CD1c-positive myeloid dendritic cell (primary cell): ENCODE measurements around the gene GOLGA5.
"Not testable (repeated sequence)": the region's sequence is repeated elsewhere in the genome, so short reads cannot be mapped to it uniquely, and the experiment has no call there.

Source experiments
- DNase-seq: peaks from one replicate; pipeline ENCODE4 v3.0.0-alpha.2; 2016; ENCODE audit errors: extremely low spot score

The GOLGA5 gene

GRCh38 chr14:92793709-92794546 lies at the start of gene GOLGA5:
GOLGA5 (plus strand) TSS chr14:92794305; CDS start chr14:92797438, 3,133 bp downstream.
- peak; percentile 99 for DNase-seq

GRCh38 chr14:92747701-92748258 lies 46.3 kb upstream of the GOLGA5 start:
- DNase-seq: peak; percentile 19

GRCh38 chr14:92748259-92749016 lies 45.7 kb upstream of the GOLGA5 start, which contains the start of gene LGMN:
LGMN (minus strand) TSS chr14:92748627; CDS start chr14:92732786, 15,841 bp downstream.
- peak; percentile 87 for DNase-seq

GRCh38 chr14:92750222-92750728 lies 43.8 kb upstream of the GOLGA5 start:
- DNase-seq: not testable (repeated sequence)

- DNase-seq: no peak
Measured at GRCh38 chr14:92750994-92751400, 43.1 kb upstream of the GOLGA5 start.

- no peak for DNase-seq
Measured at GRCh38 chr14:92751819-92752218, 42.3 kb upstream of the GOLGA5 start.

- peak; percentile 84 for DNase-seq
Measured at GRCh38 chr14:92753250-92753649, 40.9 kb upstream of the GOLGA5 start.

- no peak for DNase-seq
Measured at GRCh38 chr14:92754966-92755365, 39.1 kb upstream of the GOLGA5 start.

GRCh38 chr14:92755495-92755894 lies 38.6 kb upstream of the GOLGA5 start:
- no peak for DNase-seq

GRCh38 chr14:92756446-92756845 lies 37.7 kb upstream of the GOLGA5 start:
- DNase-seq: peak; percentile 44

- DNase-seq: peak; percentile 45
Measured at GRCh38 chr14:92759300-92759678, 34.8 kb upstream of the GOLGA5 start.

GRCh38 chr14:92759679-92760523 lies 34.2 kb upstream of the GOLGA5 start:
- no peak for DNase-seq

- DNase-seq: no peak
Measured at GRCh38 chr14:92760524-92760805, 33.6 kb upstream of the GOLGA5 start.

GRCh38 chr14:92763666-92764631 lies 30.2 kb upstream of the GOLGA5 start:
- peak; percentile 42 for DNase-seq

- DNase-seq: not testable (repeated sequence)
Measured at GRCh38 chr14:92768236-92768635, 25.9 kb upstream of the GOLGA5 start.

- no peak for DNase-seq
Measured at GRCh38 chr14:92768795-92769194, 25.3 kb upstream of the GOLGA5 start.

- DNase-seq: peak; percentile 57
Measured at GRCh38 chr14:92770484-92770883, 23.6 kb upstream of the GOLGA5 start.

- DNase-seq: peak; percentile 22
Measured at GRCh38 chr14:92774572-92774971, 19.5 kb upstream of the GOLGA5 start.

GRCh38 chr14:92775292-92775691 lies 18.8 kb upstream of the GOLGA5 start:
- peak; percentile 81 for DNase-seq

GRCh38 chr14:92778868-92779565 lies 15.1 kb upstream of the GOLGA5 start:
- DNase-seq: peak; percentile 56
